HG03103 (cell line): ENCODE results near the gene TNPO3.
A peak's percentile ranks its signal among the peaks of the same experiment; 100 is the strongest.

Experiments
- ATAC-seq: cut with Tn5 transposase; IDR thresholded peaks from one replicate; pipeline ENCODE4 v1.9.1; 2021; ENCODE audit warnings: low read depth; ENCODE audit not compliant: unreplicated experiment

TNPO3 gene

DNA sequence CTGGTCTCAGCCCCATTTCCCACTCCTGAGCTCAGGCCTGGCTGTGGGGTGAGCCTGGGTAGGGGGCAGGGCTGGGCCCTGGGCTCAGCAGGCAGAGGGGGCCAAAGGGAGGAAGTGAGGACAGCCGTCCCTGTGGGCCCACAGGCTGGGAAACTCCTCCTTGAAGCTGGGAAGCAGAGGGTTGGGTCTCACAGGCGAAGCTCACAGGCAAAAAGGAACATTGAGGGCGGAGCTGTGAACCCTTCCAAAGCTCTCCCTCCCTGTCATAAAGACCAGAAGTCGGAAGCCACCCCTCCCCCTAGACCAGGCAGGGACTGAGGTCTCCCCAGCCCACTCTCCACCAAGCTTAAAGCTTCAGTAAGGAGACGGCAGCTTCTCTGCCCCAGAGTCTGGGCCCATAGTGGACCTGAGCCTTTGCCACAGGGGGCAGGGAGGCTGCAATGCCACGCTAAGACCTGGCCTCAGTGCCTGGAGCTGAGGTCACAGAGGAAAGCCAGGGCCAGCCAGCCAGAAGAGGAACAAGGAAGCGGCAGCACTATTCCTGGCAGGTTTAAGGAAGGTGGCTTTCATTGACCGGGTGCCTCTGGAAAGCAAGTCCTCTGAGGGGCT is 143.4 kb downstream of the TNPO3 start:
- ATAC-seq: no peak

DNA sequence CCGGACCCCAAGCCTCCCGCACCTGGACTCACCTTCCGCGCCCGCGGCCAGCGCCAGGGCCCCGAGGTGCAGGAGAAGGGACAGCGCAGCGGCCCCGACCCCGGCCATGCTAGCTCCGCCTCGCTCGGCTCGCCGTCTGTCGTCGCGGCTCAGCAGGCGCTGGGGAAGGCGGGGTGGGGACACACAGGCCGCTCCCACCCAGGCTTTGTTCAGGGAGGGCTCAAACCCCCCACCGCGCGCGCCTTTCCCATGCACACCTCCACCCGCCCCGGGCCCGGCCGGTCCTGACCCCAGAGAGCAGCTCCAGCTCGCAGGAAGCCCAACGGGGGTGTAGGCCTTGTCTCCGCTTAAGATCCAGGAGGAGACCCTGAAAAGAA is 144.4 kb downstream of the TNPO3 start, which contains the start of gene KCP:
Gene KCP, minus strand, starts transcription at position 141 of the 377 bp plus-strand sequence. Its CDS starts 33 bp downstream, at position 108.
- ATAC-seq: no peak

DNA sequence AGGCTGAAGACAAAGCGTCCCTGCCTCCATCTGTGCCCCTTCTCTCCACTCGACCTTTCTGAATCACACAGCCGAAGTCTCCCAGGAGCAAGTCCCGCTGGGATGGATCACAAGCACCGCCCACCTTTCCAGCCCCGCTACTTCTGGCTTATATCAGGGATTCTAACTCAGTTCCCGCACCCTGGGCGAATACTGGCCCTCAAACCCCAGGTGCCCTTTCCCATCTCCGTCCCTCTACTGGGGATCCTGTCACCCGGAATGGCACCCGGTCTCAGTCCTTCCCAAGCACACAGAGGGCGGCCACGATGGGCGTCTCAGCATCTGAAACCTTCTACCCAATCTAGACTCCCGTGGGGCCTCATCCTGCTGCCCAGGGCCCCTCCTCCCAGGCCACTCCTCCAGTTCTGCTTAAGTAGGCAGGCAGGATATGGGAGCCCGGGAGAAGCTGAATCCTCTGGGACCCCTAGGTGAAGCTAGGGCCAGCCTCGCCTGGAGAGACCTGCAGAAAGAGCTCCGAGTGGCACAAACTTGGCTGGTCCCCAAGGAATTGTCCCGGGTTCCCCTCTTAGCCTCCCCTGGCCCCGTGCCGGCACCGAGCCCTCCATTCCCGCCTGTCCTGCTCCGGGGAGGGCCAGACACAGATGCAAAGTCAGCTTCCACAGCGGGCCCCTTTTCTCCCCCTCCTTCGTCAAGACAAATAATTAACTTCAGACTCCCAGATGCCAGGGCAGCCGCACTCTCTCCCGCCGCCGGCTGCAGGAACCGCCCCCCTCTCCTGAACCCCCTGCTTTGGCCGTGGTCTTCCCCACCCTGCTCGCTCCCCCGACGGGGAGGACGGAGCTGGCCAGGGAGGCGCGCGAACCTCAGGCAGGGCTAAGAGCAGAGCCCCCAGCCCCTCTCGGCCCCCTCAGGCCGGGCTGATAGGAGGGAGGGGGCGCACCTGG is 145.0 kb downstream of the TNPO3 start:
- ATAC-seq: no peak

DNA sequence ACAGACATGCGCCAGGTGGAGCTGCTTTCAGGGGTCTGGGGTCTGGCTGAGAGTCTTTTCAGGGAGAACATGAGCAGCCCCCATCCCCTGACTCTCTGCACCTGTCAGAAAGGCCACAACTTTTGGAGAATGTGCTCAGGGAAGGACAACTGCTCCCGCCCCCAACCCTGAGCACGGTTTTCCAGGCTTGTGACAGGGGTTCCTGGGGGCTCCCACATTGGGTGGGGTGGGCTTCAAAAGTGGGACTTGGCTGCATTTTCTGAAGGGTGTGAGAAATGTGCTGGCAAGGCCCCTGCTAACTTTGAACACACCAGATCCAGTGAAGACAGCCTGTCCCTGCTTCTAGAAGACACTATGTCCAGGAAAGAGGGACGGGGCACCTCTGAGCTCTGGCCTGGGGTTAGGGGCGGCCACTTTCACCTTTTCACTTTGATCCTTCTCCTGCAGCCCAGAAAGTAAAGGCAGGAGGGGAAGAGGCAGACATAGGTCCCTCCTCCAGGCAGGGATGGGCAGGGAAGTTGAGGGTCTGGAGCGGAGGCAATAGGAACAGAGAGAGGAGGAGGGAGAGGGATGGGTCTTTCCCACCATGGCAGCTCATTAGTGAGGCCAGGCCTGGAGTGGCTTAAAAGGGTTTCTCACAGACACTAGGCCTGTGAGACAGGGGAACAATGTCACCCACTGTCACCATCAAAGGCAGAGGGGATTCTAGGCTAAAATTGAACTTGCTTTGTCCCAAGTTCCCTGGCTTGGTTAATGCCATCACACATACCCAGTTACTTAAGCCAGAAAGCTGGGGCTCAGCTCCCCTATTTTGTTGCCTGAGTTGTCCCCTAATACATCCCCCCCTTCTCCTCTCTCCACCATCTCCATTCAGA is 145.9 kb downstream of the TNPO3 start:
- ATAC-seq: no peak

DNA sequence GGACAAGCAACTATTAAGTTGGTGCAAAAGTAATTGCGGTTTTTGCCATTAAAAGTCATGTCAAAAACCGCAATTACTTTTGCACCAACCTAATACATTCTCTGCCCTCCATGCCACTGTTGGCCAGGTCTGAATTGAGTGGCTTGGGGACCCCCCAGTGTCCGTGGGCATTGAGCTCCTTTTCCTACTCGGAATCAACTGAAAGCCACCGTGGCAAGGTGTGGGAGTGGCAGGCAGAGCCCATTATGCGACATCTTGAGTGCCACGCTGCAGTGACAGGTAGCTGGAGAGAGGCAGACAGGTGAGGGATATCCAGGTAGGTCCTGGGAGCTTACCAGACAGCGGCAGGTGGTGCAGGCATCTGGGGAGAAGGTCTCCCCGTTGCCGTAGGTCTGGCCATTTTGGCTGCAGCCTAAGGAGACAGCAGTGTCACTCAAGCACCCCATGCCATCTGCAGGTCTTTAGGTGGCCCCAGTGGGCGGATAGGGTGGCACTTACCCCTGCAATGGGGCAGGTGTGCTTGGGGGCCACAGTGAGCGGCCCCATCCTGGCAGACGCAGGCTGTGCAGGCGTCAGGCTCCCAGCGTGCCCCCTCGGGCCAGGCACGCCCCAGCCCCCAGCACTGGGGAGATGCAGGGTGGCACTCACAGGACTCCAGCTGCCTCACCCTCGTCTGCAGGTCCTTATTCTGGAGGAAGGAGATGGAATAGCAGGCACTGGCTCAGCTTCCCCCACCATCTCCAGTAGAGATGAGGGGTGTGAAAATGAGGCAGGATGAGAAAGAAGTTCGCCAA is 147.9 kb downstream of the TNPO3 start:
- ATAC-seq: no peak

DNA sequence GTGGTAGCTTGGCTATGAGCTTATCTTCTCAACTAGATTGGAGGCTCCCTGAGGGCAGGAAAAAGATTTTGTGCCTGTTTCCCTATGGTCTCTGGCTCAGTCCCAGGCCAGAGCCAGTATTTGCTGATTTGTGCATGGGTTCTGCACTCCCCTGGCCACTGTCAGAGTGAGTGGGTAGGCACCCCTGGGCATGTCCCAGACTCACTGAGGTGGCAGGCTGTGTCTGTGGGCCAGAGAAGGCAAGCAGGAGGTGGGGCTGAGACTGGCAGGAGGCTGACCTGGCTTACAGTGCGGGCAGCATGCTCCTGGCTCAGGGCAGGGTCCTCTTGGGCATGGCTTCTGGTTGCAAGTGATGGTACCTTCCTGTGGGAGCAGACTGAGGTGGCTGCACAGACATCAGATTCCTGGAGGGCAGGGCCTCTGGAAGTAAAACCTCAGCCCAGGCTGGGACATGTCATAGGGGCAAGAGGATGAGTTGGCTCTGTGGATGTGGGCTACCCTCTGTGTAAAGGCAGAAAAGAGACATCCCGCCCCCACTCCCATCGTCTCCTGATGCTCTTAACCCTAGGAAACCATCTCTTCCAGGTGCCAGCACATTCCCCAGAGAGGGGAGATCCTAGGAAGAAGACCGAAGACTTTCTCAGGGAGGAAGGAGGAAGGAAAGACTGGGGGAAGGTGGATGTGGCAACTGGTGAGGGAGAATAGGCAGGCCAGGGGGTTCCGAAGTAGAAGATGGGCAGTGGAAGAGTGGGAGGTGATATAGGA is 148.7 kb downstream of the TNPO3 start:
- ATAC-seq: no peak

DNA sequence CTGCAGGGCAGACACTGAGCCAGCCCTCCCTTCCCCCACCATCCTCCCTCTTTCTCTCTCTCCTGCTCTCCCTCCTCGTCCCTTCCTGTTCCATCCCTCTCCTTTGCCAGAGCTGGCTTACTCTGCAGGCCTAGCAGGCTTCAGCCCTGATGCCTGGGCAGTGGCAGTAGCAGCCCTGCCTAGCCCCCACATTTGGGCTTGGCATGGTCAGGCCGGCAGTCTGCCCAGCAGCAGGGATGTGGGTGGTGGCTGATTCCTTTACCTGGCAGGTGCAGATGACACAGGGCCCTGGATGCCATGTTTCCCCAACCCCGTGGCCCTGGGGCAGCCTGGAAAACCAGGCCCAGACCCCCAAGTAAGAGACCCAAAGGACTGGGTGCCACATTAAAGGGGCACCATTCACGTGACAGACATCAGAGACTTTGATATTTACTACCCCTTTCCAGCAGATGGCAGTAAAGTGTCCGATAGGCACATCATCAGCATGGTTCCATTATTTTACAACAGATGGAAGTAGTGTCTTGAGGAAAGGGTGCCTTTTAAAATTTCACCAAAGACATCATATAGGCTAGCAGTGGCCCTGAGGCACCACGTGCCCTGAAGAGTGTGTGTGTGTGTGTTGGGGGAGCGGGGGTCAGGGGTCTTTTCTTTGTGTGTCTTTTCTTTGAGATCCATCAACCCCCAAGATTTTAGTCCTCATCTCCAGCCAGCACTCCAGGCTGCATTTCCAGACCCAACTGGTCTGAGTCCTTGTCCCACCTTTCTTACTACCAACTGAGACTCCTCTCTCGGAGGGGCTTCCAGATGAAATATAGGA is 150.3 kb downstream of the TNPO3 start:
- peak; percentile 54 for ATAC-seq
